Right atrium auricular region (tissue), 2 donors: Measurements from ENCODE around the gene RABEP1. TPM values are rescaled to one million over a fixed set of nuclear protein-coding genes. Genes with fewer than 3 reads are reported as not detected.
A peak's percentile ranks its signal among the peaks of the same experiment; 100 is the strongest.
"Not testable (repeated sequence)": the region's sequence is repeated elsewhere in the genome, so short reads cannot be mapped to it uniquely, and the experiment has no call there.

Experiments used
- DNase-seq: peaks from one replicate; pipeline ENCODE4 v3.0.0-alpha.2; 2019; ENCODE audit warnings: low spot score
- H3K27ac ChIP-seq, 2 donors: fragments of 200-600 bp; sonication (generic); 1 replicate in 1 of 2; 2 replicates in 1 of 2; pipeline ENCODE4 v1.5.1; 2016 to 2019
- H3K27me3 ChIP-seq, 2 donors: fragments of 200-600 bp; sonication (generic); one replicate each; pipeline versions ENCODE4 v1.5.1 to v1.6.0; 2017 to 2019
- H3K36me3 ChIP-seq: fragments of 200-600 bp; sonication (generic); one replicate; pipeline ENCODE4 v1.5.1; 2016
- H3K4me1 ChIP-seq, 2 donors: fragments of 200-600 bp; sonication (generic); one replicate each; pipeline versions ENCODE4 v1.5.1 to v1.6.0; 2017 to 2019
- H3K4me3 ChIP-seq, 2 donors: fragments of 200-600 bp; sonication (generic); 1 replicate in 1 of 2; 2 replicates in 1 of 2; pipeline ENCODE4 v1.5.1; 2017 to 2019; ENCODE audit warnings: mild to moderate bottlenecking in 1 of 2, moderate library complexity in 1 of 2
- H3K9me3 ChIP-seq, 2 donors: fragments of 200-600 bp; sonication (generic); one replicate each; pipeline ENCODE4 v1.5.1; 2019
- total RNA-seq, 2 donors: library from RNA; depleted of rRNA; stranded (reverse); fragments of >200 nt; gene quantifications; one replicate each; pipeline ENCODE4 v1.1.0, GENCODE V29; 2016
- TF ChIP-seq, protein P1 (sequence below), 2 donors: fragments of 200-600 bp; sonication (generic); IDR thresholded peaks; one replicate each; pipeline ENCODE4 v1.5.1; 2019; ENCODE audit warnings: antibody characterized with exemption in 2 of 2

The RABEP1 gene, protein sequence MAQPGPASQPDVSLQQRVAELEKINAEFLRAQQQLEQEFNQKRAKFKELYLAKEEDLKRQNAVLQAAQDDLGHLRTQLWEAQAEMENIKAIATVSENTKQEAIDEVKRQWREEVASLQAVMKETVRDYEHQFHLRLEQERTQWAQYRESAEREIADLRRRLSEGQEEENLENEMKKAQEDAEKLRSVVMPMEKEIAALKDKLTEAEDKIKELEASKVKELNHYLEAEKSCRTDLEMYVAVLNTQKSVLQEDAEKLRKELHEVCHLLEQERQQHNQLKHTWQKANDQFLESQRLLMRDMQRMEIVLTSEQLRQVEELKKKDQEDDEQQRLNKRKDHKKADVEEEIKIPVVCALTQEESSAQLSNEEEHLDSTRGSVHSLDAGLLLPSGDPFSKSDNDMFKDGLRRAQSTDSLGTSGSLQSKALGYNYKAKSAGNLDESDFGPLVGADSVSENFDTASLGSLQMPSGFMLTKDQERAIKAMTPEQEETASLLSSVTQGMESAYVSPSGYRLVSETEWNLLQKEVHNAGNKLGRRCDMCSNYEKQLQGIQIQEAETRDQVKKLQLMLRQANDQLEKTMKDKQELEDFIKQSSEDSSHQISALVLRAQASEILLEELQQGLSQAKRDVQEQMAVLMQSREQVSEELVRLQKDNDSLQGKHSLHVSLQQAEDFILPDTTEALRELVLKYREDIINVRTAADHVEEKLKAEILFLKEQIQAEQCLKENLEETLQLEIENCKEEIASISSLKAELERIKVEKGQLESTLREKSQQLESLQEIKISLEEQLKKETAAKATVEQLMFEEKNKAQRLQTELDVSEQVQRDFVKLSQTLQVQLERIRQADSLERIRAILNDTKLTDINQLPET
- 10 to 100 TPM; 29.6 to 34.1 TPM for total RNA-seq

DNA sequence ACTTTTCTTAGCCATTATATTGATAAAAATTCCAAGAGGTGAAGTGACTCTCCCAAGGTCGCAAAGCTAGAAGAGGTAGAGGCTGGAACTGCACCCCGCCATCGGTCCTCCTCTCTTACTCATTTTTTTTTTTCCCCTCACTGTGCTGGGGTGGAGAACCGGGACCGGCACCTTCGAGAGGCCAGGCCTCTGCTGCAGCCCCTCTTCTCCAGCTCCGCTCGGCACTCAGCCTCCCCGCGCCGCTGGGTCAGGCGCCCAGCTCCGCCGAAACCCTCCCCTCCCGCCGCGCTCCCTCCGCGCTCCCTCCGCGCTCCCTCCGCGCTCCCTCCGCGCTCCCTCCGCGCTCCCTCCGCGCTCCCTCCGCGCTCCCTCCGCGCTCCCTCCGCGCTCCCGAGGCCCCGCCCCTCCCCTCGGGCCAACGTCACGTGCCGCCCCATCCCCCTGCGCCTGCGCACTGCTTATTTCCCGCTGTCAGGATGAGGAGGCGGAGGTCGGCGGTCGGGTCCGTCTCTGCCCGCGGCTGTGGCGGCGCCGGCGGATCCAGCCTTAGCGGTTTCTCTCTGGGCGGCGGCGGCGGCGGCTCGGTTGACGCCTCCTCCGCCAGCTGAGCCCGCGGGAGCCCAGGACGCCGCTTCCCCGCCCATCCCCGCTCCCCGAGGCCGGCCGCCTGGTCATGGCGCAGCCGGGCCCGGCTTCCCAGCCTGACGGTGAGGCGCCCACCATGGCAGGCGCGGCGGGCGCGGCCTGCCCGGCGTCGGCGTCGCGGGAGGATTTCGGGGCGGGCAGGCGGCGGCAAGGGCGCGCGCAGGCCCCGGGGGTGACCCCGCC is at the start of gene RABEP1:
RABEP1 (plus strand) TSS at position 471 of the 828 bp plus-strand sequence; CDS start at position 674, 203 bp downstream.
- TF ChIP-seq, protein P1, sequence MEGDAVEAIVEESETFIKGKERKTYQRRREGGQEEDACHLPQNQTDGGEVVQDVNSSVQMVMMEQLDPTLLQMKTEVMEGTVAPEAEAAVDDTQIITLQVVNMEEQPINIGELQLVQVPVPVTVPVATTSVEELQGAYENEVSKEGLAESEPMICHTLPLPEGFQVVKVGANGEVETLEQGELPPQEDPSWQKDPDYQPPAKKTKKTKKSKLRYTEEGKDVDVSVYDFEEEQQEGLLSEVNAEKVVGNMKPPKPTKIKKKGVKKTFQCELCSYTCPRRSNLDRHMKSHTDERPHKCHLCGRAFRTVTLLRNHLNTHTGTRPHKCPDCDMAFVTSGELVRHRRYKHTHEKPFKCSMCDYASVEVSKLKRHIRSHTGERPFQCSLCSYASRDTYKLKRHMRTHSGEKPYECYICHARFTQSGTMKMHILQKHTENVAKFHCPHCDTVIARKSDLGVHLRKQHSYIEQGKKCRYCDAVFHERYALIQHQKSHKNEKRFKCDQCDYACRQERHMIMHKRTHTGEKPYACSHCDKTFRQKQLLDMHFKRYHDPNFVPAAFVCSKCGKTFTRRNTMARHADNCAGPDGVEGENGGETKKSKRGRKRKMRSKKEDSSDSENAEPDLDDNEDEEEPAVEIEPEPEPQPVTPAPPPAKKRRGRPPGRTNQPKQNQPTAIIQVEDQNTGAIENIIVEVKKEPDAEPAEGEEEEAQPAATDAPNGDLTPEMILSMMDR (IDR thresholded peaks at IDR 0.05) = peak in 1 of 2 donors; percentile 38

DNA sequence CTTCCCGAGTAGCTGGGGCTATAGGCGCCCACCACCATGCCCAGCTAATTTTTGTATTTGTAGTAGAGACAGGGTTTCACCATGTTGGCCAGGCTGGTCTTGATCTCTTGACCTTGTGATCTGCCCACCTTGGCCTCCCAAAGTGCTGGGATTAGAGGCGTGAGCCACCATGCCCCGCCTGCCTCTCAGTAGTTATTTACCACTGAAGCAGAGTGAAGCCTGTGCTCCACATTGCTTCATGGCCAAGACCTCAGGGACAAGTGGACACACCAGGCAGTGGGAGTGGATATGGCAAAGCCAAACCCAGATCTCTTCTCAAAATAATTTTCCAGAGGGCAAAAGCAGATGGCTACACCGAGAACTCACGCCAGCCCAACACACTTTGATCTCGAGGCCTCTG is 48.6 kb upstream of the RABEP1 start:
- H3K36me3 ChIP-seq, H3K27ac ChIP-seq, H3K4me3 ChIP-seq, H3K9me3 ChIP-seq, DNase-seq, H3K4me1 ChIP-seq, H3K27me3 ChIP-seq: not testable (repeated sequence)

More for the DNA sequence above, at the start of gene RABEP1:
- no peaks in the 10 kb centered on the region for H3K27me3 ChIP-seq
- H3K9me3 ChIP-seq = no peaks in the 10 kb centered on the region
- no peaks in the 10 kb centered on the region for H3K36me3 ChIP-seq
- peak within 1 kb of the TSS; percentile 82 to 93 for H3K27ac ChIP-seq
- peak; percentile 89 for DNase-seq
- H3K4me3 ChIP-seq = peak within 1 kb of the TSS; percentile 76 to 93
- peaks cover 0 to 24% of the 10 kb centered on the region in 2 donors for H3K4me1 ChIP-seq

DNA sequence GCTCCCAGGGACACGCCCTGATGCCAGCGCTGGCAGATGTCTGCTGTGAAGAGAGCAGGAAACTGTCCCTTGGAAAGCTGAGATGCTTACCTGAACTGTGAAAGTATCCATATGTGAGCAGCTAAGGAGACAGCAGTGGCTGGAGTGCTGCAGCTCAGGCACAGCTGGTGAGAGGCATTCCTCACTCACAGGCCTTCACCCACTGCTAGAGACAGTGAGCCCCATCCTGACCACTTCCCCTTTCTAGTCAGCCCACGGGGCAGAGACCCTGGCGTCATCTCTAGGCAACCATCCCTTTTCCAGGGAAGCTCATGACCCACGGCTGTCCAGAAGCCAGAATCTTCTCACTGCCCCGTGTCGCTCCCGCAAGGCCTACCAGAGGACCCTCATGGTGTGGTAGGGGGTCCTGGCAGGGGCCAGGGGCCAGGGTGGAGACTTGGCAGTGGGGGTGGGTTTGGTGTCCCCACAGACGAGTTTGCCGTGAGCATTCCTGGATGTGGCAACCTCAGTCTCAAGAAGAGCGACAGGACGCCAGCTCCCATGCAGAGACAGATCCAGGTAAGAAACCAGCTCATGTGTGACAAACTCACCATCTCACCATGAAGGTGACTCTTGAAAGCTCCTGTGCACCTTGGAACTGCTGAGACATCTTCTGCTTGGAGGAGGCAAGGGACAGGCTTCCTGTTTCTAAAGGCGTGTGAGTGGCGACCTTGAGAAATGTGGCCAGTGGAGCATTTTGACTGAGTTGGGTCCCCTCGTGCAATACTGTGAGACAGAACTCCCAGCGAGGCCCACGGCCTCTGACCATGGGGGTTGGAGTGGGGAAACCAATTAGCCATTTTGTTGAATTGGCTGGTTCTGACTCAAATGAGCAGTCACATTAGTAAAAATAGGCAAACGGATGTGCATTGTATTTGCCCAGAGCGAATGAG is 47.2 kb upstream of the RABEP1 start, which contains the start of gene SCIMP:
SCIMP (minus strand) TSS at position 216 of the 932 bp plus-strand sequence; CDS start at position 111, 105 bp downstream.
- Histone ChIP-seq H3K27ac (no peak within 1 kb of the TSS), H3K36me3 (no peaks in the 10 kb centered on the region), H3K4me1 (no peaks in the 10 kb centered on the region), H3K27me3 (no peaks in the 10 kb centered on the region), H3K9me3 (no peaks in the 10 kb centered on the region), H3K4me3 (no peak within 1 kb of the TSS)
- TF ChIP-seq, protein P1 (IDR thresholded peaks at IDR 0.05) = no peak
- DNase-seq = peak; percentile 61

DNA sequence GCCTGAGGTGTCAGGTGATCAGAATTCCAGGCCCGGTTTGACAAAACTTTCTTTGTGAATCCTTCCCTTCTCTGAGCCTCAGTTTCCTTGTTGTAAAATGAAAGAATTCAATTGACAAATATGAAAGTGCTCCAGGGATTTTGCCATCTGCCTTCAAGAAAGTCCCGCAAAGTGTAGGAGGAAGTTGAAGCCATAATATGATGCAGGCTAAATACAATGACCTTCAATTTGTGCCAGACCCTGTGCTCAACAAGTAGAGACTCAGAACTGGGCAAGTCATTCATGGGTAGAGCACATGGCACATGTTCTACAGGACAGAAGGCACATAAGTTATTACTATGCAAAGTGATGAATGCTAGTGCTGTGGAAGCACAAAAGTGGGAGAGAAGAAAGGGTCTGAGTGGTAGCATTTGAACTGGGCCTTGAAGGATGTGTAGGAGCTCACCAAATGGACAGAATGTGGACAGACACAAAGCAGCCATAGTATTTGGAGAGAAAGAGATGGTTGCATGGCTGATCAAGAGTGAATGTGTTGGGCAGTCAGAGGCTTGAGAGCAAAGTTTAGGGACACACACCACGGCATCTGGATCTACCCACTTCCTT is 45.0 kb upstream of the RABEP1 start:
- DNase-seq = no peak
- H3K9me3 ChIP-seq = no peaks in the 10 kb centered on the region
- TF ChIP-seq, protein P1 (IDR thresholded peaks at IDR 0.05) = no peak
- H3K36me3 ChIP-seq = no peaks in the 10 kb centered on the region
- no peaks in the 10 kb centered on the region for H3K27me3 ChIP-seq
- no peak overlapping the region for H3K4me3 ChIP-seq
- no peaks in the 10 kb centered on the region for H3K4me1 ChIP-seq
- H3K27ac ChIP-seq = no peak overlapping the region

DNA sequence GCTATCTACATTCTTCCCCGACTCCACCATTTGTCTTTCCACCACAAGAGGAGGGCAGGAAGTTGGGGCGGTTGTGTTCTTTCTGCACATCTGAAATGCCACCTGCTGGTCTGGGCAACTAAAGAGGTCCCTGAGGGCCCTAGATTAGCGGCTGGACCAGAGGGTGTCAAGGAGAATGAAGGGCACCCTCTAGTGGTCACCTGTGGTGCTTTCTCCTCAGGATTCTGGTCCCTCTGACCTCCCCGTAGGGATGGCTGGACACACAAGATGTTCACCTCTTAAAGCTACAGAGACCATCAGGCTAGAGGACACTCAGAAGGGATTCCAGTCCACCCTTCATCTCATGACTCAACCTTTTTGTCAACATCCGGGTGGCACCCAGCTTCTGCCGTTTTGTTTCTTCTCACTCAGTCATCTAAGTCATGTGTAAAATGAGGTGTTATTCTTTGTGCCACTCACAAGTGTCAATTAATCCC is 44.5 kb upstream of the RABEP1 start:
- no peaks in the 10 kb centered on the region for H3K9me3 ChIP-seq
- no peaks in the 10 kb centered on the region for H3K27me3 ChIP-seq
- H3K4me3 ChIP-seq = no peak overlapping the region
- no peaks in the 10 kb centered on the region for H3K36me3 ChIP-seq
- DNase-seq = peak; percentile 60
- H3K27ac ChIP-seq = no peak overlapping the region
- TF ChIP-seq, protein P1 (IDR thresholded peaks at IDR 0.05) = peak in 1 of 2 donors; percentile 56
- no peaks in the 10 kb centered on the region for H3K4me1 ChIP-seq
